Lower leg skin (tissue), 3 donors: ENCODE results near the gene SSTR1.

Experiments
- CTCF ChIP-seq, 3 donors: fragments of 450-650 bp; IDR thresholded peaks; one replicate each; pipeline ENCODE4 v1.5.1; 2016; ENCODE audit warnings: antibody characterized with exemption in 3 of 3, mild to moderate bottlenecking in 3 of 3, moderate library complexity in 2 of 3
- POLR2A ChIP-seq, 2 donors: fragments of 450-650 bp; IDR thresholded peaks; one replicate each; pipeline ENCODE4 v1.6.1; 2016 to 2017; ENCODE audit warnings: antibody characterized with exemption in 2 of 2, mild to moderate bottlenecking in 1 of 2, moderate library complexity in 1 of 2

- no peak for TF ChIP-seq CTCF (IDR thresholded peaks at IDR 0.05)
- no peak for TF ChIP-seq POLR2A (IDR thresholded peaks at IDR 0.05)
Observed at GRCh38 chr14:38252066-38252710, 44.5 kb downstream of the SSTR1 start.
